GM10266 (cell line): ENCODE results near the gene SLC22A5.
"Not testable (repeated sequence)": the region's sequence is repeated elsewhere in the genome, so short reads cannot be mapped to it uniquely, and the experiment has no call there.

Experiments
- DNase-seq: peaks from one replicate; pipeline ENCODE4 v3.0.0; 2012; ENCODE audit errors: extremely low spot score
- TF ChIP-seq, protein P1 (sequence below): IDR thresholded peaks from 2 replicates; pipeline ENCODE4 v1.5.1; 2012; ENCODE audit warnings: mild to moderate bottlenecking, low read depth; ENCODE audit not compliant: control insufficient read depth, insufficient read depth; ENCODE audit errors: missing control alignments

SLC22A5 gene

GRCh38 chr5:132413567-132413966, 44.1 kb downstream of the SLC22A5 start:
- no peak for DNase-seq
- TF ChIP-seq, protein P1, sequence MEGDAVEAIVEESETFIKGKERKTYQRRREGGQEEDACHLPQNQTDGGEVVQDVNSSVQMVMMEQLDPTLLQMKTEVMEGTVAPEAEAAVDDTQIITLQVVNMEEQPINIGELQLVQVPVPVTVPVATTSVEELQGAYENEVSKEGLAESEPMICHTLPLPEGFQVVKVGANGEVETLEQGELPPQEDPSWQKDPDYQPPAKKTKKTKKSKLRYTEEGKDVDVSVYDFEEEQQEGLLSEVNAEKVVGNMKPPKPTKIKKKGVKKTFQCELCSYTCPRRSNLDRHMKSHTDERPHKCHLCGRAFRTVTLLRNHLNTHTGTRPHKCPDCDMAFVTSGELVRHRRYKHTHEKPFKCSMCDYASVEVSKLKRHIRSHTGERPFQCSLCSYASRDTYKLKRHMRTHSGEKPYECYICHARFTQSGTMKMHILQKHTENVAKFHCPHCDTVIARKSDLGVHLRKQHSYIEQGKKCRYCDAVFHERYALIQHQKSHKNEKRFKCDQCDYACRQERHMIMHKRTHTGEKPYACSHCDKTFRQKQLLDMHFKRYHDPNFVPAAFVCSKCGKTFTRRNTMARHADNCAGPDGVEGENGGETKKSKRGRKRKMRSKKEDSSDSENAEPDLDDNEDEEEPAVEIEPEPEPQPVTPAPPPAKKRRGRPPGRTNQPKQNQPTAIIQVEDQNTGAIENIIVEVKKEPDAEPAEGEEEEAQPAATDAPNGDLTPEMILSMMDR = no peak

DNA sequence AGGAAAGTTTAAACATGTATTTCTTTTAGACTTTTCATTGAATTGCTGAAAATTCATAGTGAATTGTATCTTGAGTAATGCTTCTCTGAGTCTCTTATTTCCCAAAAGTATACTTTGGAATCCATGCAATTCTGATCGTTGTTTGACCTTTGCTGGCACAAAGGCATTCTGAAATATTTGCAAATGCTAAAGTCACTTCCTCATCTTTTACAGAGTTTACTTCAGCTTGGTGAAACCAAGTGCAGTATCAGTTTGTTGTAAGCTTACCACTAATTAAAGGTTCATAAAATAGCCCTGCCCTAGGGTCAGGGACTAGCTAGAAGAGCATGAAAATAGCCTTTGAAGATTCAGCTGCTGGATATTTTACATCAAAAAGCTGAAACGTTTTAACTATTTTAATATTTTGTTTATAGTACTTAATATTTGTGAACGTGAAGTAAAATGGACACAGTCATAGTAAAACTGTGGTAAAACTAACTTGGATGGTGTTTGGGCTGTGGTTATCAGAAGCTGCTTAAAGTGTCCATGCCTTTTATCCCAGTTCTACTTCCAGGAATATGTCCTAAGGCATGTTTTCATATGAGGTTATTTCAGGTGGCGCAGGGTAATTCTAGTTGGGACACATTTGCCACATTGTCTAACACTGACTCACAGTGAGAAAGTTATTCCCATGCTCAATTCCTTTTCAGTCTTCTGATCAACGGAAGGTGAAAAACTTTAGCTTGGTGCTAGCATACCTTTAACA, 45.3 kb downstream of the SLC22A5 start:
- TF ChIP-seq, protein P1 = no peak
- no peak for DNase-seq

DNA sequence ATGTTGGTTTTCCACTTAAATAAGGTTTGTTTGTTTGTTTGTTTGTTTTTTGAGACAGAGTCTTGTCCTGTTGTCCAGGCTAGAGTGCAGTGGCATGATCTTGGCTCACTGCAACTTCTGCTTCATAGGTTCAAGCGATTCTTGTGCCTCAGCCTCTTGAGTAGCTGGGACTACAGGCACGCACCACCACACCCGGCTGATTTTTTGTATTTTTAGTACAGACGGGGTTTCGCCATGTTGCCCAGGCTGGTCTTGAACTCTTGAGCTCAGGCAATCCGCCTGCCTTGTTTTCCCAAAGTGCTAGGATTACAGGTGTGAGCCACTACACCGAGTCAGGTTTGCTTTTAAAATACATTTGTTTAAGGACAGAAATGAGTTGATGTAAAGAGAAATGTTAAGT, 46.0 kb downstream of the SLC22A5 start:
- not testable (repeated sequence) for DNase-seq

DNA sequence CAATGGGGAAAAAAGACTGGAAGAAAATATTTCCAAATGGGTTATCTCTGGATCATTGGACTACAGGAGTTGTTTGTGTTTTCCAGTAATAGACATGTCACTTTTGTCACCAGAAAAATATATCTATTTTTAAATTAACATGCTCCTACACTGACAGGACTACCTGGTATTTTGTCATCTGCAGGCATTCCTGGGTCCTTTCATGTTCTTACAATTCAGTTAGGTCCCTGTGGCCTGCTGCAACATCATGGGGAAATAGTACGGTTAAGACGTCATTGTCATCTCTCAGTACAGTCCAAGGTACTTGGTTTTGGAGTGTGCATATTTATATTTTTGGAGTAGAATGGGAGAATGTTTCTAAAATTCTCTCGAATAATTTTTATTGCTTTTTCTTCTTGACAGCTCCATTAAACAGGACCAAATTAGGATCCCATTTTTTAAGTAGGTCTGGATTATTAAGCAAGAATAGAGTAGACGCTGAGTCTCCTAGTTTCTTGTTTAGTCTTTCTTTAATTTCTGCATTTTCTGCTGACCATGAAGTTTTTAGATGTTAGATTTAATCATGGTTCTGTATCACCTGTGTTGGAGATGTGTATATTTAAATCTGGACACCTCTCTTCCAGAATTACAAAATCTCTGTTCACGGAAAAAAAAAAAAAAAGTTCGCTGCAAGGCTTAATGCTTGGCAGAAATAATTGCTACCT, 46.9 kb downstream of the SLC22A5 start:
- no peak for DNase-seq
- TF ChIP-seq, protein P1 = no peak

GRCh38 chr5:132417010-132417439, 47.5 kb downstream of the SLC22A5 start:
- DNase-seq = no peak
- TF ChIP-seq, protein P1 = no peak

DNA sequence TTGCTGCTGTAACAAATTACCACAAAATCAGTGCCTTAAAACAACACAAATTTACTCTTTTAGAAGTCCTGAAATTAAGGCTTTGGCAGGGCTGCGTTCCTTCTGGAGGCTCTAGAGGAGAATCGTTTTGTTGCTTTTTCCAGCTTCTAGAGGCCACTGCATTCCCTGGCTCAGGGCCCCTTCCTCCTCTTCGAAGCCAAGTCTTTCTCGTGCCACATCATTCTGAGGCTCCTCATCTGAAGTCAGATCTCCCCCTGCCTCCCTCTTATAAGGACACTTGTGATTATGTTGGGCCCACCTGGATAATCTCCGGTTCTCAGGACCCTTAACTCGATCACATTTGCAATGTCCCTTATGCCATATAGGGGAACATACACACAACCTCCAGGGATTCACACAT, 48.0 kb downstream of the SLC22A5 start:
- TF ChIP-seq, protein P1 = no peak
- no peak for DNase-seq

- TF ChIP-seq, protein P1 = no peak
Measured at GRCh38 chr5:132417889-132418485, 48.5 kb downstream of the SLC22A5 start.

More at GRCh38 chr5:132417889-132418485, 48.5 kb downstream of the SLC22A5 start:
- no peak for DNase-seq
